Activated CD8-positive, alpha-beta memory T cell treated with anti-CD3 and anti-CD28 coated beads for 24 hours (primary cell): ENCODE data around the gene IGSF5.
A peak's percentile ranks its signal among the peaks of the same experiment; 100 is the strongest.
"Not testable (repeated sequence)": the region's sequence is repeated elsewhere in the genome, so short reads cannot be mapped to it uniquely, and the experiment has no call there.

ENCODE experiments used
- DNase-seq: peaks from one replicate; pipeline ENCODE4 v3.0.0-alpha.2; 2020

IGSF5 gene

DNA sequence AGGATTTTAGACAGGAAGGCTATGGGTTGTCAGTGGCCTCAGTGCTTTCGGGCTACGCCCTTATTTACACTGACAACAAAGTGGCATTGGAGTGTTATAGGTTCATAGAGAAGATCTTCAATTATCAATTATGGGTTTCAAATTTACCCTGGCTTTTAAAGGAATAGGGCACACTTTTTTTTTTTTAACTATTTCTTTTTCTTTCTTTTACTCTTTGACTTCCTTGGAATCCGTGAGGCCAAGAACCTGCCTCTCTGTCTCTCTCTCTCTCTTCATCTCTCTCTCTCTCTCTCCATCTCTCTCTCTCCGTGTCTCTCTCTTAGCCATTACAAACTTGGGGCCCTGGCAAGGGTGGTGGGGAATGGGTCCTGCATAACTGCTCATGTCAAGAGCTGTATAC lies at the start of gene IGSF5:
IGSF5 (plus strand) TSS at position 301 of the 400 bp plus-strand sequence. CDS start 327 bp downstream, outside the sequence.
- DNase-seq = not testable (repeated sequence)

DNA sequence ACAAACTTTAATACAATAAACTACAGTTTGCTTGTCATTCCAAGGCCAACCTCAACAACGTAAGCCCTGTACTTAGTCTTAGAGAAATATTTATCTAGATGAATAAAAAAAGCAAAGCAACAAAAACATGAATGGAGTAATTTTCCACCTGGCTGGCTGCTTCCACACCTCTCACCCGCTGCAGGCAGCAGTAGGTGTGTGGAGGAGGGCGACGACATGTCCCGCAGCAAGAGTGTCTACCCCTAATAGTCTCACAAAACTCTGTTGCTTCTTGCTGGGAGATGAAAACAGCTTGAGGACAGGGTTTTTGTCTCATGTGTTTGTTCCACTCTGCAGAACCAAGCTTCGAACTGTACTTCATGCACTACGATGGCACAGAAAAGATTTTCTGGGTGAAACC lies 48.8 kb upstream of the IGSF5 start:
- no peak for DNase-seq

DNA sequence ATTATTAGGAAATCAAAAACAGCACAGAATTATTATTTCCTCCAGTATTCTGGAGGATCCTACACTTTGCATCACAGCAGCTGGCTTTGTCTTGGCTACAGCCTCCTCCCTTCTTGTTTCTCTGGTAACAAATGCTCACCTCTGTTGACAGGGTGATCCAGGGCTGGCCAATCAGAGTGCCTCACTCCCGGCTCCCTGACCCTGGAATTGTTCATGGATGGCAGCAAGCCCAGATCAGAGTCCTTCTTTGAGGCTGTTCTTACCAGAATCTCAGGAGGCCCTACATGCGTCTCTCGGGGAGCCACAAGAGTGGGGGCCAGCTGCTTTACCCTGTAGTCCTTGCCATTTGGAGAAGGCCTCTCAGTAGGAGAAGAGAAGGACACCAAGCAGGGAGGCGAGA lies 48.4 kb upstream of the IGSF5 start:
- DNase-seq = no peak

DNA sequence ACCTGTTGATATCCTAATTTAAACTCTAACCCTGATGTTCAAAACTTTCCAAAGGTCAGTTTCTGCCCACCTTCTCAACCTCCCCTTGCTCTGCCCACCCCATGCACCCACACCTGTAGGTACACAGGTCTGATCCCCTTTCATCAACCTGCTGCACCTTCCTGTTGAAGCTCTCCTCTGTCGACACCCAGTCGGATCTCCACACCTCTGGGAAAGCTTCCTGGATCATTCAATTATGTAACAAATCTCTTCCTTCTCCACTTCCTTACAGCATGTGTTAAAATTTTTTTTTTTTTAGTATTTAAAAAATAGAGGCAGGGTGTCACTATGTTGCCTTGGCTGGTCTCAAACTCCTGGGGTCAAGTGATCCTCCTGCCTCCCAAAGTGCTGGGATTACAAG lies 44.7 kb upstream of the IGSF5 start:
- DNase-seq = no peak

DNA sequence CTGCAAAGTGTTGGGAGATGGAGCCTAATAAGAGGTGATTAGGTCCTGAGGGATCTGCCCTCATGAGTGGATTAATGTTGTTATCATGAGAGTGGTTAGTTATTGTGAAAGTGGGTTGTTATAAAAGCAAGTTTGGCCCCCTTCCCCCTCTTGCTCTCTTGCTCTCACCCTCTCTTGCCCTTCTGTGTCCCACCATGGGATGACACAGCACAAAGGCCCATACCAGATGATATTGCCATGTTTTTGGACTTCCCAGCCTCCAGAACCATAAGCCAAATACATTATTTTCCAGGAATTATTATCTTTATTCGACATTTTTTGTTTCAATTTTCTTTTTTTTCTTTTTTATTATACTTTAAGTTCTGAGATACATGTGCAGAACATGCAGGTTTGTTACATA lies 41.4 kb upstream of the IGSF5 start:
- no peak for DNase-seq

DNA sequence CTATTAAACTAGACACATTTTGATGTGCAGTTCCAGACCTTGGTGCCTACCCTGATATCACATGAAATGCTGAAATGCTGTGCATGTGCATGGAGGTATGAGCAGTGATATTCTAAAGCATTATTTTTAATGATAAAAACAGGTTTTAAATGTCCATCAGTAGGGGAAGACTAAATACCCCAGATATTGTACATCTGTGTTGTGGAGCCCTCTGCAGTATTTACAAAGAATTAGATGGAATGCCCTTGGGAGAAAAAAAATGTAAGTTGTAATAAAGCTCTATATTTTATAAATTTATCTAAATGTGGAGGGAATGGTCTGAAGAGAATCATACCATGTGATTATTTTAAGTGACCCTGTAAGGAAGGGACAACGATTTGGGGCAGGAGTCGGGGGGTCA lies 39.1 kb upstream of the IGSF5 start:
- DNase-seq = no peak

DNA sequence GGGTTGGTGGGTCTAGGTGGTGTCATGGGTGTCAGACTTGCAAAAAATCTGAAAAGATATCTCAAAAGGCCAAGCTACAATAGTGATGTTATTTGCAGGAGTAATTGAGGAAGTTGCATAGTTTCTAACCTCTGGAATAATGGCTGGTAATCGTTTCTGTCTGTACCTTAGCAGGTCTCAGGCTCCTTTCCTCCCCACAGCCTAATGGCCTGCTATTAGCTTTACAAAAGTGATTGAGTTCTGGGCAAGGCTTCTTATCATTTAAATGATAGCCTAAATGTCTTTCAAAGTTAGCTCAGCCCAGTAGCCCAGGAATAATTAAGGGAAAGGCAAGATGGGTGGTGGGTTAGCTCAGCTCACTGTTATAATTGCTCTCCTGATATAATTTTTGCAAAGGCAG lies 37.7 kb upstream of the IGSF5 start:
- DNase-seq = no peak

DNA sequence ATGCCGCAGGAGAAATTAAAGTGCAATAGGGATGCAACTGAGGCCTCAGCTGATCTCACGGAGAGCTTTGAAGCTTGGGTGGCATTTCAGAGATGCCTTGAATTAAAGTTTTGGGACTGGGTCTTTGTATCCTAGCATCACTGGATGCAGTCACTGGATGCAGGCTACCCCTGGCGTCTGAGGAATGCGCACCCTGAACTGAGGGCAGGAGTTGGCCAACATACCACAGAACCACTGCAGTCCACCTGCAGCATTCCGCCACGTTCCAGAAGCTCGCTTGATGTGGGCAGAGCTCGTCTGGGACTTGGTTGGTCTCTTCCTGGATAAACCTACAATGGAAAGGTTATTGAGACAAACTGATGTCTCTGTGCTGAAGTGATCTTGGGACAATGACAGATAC lies 34.1 kb upstream of the IGSF5 start:
- DNase-seq = no peak

DNA sequence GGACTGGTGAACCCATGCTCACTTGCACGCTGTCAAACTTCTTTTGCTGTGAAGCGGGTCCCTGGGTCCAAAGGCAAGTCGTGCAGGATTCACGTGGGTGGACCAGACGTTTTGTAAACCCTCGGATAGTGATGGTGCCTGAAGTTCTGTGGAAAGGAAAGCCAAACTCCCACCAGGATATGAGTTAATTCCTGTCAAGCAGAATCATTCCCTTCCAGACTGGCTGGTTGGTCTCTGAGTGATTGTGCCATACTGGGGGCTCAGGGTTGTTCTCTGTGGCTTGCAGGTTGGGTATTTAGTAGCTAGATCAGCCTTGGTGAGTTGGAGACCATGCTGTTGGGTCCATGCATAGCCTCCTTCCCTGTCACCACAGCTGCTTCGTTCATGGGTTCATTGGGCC lies 32.7 kb upstream of the IGSF5 start:
- DNase-seq = no peak

DNA sequence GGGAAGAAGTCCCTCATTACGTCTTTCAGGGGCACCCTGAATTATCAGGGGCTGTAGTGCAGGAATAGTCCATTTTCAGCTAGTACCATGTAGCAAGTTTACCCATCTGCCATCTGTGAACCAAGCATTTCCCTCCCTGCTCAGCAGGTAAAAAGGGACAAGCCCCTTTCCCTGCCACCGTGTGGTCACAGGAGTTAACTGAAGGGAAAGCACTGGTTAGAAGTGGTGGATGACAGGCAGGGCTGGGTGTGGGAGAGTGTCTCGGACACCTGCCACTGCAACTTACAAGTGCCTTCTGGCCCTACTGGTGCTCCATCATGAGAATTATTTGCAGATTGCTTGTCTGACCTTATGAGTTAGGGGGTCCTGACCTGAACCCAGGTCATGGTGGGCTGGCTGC lies 32.0 kb upstream of the IGSF5 start:
- no peak for DNase-seq

DNA sequence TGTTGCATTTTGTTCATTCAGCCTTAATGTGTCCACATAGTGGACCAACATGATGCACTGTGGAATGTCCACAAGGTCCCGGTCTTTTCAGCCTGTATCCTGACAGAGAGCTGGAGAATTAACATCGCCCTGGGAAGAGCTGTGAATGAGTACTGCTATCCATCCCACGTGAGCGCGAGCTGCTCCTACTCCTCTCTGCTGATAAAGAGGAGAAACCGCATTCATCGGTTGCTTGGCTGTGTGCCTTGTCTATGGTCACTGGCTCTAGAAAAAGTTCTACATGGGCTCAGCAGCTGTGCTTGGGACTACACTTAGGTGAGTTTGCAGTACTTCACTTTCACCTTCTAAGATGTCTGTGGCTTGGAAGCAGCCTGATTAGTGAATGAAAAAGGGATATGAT lies 31.1 kb upstream of the IGSF5 start:
- DNase-seq = no peak

DNA sequence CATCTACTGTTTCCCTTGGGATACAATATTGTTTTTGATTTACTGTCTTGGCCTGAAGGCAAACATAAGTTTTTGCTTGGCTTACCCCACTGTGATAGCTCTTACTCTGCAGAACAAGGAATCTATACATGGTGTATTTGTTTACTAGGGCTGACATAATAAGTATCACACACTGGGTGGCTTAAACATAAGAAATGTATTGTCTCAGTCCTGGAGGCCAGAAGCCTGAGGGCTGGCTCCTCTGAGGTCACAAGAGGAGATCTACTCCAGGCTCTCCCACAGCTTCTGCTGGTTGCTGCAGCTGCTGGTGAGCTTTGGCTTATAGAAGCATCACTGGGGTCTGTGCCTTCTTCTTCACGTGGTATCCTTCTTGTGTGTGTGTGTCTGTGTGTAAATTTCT lies 30.7 kb upstream of the IGSF5 start:
- no peak for DNase-seq

DNA sequence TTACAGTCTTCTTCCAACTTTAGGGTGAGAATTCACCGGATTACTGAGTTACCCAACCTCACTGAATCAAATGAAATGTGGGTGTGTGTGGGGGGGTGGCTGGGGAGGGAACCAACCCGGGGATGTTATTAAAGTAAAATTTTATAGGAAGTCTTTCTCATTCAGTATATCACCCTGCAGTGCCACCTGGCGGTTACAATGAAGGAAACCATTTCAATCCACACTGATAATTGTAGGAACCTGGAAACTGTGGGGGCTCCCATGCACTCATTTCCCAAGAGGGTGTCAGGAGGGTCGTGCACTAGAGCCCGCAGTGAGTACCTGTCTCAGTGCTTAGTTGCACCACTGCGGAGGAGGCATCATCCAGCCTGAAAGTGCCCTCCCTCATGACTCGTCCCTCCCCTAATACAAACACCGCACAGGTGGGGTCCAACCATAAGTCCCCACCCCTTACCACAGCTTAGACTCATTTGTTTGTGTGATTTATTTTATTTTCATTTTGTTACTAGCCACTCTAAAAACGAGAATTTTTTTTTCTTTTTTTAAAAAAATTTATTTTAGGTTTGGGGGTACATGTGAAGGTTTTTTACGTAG lies 29.1 kb upstream of the IGSF5 start:
- DNase-seq = peak; percentile 70

DNA sequence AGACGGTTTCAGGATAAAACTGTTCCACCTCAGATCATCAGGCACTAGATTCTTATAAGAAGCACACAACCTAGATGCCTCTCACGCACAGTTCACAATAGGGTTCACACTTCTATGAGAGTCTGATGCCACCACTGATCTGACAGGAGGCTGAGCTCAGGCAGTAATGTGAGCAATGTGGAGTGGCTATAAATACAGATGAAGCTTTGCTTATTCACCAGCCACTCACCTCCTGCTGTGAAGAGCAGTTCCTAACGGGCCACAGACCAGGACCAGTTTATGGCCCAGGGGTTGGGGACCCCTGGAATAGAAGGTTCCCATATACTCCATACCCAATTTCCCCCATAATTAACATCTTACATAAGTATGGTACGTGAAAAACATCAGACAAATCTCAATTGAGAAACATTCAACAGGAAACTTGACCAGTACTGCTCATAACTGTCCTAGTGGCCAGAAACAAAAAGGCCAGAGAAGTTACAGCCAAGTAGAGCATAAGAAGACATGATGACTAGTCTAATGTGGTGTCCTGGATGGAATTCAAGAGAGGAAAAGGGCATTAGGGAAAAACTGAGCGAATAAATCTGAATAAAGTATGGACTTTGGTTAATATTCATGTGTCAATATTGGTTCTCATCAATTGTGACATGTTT lies 24.7 kb upstream of the IGSF5 start:
- DNase-seq = no peak

DNA sequence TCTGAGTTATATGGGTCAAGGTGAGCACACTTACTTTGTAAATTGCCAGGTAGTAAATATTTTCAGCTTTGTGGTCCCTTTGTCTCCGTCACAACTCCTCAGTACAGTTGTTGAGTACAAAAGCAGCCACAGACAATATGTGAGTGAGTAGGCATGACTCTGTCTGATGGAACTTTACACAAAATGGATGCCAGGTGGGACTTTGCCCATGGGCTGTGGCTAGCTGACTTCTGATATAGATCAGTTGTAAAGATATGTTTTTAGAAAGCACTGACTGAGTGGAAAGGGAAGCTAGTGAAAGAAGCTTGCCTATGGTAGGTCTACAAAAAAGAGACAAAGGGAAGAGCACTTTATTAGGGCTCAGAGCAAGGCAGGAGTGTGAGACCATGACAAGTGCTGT lies 23.1 kb upstream of the IGSF5 start:
- DNase-seq = no peak

DNA sequence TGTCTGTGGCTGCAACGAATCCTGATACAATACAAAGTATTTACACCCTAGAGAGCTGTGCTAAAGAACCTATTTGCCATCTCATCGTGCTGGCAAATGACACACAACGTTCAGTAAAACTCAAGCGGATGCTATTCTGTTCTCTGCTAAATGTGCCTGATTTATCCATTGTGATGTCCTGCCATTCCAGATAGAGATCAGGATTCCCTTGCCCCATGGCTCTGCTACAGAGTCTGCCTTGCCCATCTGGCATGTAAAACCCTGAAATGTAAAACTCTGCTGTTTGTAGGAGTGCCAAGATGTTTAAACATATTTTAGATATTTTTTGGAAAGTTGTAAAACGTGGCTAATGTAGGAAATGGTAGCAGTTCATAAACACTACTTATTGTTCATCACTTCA lies 20.0 kb upstream of the IGSF5 start:
- no peak for DNase-seq

DNA sequence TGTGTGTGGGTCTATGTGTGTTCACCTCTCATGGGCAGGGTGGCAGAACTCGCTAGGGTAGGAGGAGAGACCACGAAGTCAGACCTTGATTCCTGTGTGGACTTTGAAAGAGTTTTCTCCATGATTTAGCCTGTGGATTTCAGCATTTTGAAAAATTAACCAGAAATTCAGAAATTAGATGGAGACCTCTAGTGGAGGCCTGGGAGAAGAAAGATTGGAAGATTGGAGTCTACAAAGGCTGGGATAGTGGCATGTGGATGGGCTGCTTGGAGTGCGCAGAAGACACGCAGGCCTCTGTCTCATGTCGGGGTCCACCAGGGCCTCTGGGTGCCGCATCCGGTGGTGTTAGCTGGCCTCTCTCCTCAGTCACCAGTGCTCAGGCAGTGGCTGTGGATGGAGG lies 18.9 kb upstream of the IGSF5 start:
- DNase-seq = no peak

DNA sequence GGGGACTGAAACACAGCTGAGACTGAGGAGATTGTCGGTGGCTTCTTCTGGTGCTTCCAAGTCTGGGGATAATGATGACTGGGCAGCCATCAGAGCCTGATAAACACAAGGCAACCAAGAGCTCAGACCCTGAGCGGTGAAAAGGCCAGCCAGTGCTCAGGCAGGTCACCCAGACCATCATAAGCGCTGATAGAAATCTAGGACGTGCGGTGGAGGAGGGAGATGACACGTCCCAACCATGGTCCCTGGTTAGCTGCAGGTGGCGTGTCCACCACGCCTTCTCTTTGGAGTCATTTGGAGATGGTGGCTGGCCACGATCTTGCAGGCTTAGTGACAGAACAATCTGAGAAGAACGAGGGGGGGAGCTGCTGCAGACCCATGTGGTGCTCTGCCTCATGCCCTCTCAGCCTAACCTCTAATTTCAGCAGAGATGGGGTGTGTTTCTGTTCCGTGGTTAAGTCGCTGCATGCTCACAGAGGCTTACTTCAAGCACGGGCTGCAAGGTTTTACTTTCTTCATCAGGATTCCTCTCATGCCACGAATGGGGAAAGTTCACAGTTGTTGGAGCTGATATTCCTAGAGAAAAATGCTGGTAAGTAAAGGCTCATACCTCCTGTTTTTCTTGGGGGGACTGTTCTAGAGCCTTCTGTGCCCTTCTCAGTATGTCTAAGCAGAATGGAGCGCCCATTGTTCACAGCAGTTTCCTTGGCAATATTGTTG lies 17.4 kb upstream of the IGSF5 start:
- DNase-seq = no peak

DNA sequence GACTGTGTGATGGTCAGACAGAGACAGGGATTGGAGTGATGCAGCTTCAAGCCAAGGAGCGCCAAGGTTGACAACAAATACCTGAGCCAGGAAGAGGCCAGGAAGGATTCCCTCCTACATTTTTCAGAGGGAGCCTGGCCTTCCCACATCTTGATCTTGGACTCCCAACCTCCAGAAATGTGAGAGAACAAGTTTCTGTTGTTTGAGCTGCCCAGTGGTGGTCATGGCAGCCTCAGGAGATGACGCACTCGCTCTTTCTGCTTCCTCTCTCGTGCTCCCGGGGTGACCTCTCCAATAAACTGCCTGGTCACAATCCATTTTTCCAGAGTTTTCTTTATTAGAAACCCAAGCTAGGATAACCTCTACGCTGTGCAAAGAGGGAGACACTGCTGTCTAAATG lies 16.6 kb upstream of the IGSF5 start:
- DNase-seq = no peak

DNA sequence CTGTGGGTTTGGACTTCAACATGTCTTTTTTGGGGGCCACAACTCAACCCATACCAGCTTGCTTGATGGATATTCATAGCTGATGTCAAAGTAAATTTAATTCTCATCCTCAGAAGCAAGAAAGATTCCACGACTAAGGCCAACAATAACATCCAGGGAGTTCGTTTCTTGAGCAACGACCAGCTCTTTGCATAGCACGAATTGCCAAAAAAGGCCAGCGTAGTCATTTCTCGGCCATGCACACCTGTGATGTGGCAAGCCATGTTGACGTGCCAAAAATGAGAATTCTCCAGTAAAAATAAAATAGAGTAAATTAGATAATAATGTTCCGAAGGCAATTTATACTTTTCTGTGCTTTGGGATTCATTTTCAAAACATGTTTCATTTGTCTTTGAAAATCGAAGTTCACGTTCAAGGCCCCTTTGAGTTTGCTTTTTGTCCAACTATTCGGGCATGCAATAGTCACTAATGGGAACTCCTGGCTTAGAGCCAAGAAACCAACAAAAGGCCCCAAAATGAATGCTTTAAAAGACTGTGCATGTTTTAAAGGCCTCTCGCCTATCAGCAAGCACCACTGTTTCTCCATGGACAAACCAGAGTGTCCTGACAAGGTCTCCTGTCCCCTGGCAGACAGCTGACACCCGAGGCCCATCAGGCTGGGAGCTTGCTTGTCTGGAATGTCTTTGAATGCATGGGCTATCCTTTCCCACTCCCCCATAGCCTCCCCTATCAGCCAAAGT lies 14.4 kb upstream of the IGSF5 start:
- DNase-seq = no peak

DNA sequence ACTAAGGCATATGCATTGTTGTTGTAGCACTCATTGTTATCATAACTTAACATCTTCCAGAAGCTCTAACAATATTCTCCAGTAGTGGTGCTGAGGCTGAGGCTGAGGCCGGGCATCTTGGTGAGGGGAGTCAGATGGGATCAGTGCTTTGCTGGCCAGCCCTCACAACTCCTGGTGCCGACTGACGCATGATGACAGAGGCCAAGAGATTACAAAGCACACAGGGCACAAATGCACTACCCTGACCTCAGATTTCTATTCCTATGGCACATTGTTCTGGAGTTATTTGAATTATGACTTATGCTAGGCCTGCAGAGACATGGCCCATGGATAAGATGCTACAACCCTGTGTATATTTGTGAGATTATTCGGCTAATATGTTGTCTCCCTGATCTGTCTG lies 8.3 kb upstream of the IGSF5 start:
- no peak for DNase-seq

DNA sequence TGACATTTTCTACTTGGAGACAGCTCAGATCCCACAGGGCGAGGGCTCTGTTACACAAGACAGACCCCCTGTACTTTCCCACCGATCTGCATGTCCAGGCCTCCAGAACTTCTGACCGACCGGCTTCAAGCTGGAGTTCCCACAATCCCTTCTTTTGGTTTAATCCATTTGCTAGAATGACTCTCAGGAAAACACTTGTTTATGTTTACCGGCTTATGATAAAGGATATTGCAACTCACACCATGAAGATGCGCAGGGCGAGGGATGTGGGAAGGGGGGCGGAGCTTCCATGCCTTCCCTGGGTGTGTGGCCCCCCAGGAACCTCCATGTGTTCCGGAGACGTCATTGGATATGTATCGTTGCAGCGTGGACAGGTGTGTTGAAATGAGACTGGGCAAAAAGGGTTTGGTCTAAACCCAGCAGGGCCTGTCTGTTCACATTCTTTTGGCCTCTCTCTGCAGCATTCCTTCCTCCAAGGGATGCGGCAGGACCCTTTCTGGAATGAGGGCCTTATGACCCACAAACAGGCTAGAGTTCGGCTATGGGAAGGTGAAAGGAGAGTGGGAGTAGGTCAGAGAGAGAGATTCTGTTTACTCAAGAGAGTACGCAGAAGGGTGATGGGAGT lies 7.5 kb upstream of the IGSF5 start:
- no peak for DNase-seq

DNA sequence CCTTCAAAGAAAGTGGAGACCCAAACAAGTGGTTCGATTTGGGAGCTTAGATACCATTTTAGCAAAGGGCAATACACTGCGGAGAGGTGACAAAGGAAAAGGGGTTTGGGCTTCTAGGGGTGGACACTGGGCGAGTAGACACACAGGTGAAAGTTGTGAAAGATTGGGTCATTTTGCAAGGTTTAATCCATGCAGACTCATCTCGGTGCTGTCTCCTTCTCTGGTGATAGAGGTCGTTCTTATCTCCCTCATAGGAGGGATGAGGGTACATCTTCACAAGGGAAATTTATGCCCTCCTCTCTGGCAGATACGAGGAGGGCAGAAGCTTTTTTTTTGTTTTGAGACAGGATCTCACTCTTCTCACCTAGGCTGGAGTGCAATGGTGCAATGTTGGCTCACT lies 6.4 kb upstream of the IGSF5 start:
- no peak for DNase-seq
